Adrenal gland (tissue), 5 donors: ENCODE data around the gene ZNF655.

Experiments used
- POLR2A ChIP-seq, 2 donors: fragments of 450-650 bp; IDR thresholded peaks; one replicate each; pipeline ENCODE4 v1.6.1; 2017; ENCODE audit warnings: antibody characterized with exemption in 2 of 2, mild to moderate bottlenecking in 2 of 2, moderate library complexity in 1 of 2
- TF ChIP-seq, protein P1 (sequence below), 6 experiments: fragments of 450-650 bp in 4 of 6; fragments of 200-600 bp in 2 of 6; sonication (generic) in 1 of 6; IDR thresholded peaks; 1 replicate in 5 of 6; 2 replicates in 1 of 6; pipeline versions ENCODE4 v1.5.1 to v1.8.0; 2016 to 2021; ENCODE audit warnings: antibody characterized with exemption in 6 of 6, mild to moderate bottlenecking in 2 of 6, moderate library complexity in 1 of 6
- donor health status: DM: no; HTN: no; CAD: no.

- TF ChIP-seq, protein P1, sequence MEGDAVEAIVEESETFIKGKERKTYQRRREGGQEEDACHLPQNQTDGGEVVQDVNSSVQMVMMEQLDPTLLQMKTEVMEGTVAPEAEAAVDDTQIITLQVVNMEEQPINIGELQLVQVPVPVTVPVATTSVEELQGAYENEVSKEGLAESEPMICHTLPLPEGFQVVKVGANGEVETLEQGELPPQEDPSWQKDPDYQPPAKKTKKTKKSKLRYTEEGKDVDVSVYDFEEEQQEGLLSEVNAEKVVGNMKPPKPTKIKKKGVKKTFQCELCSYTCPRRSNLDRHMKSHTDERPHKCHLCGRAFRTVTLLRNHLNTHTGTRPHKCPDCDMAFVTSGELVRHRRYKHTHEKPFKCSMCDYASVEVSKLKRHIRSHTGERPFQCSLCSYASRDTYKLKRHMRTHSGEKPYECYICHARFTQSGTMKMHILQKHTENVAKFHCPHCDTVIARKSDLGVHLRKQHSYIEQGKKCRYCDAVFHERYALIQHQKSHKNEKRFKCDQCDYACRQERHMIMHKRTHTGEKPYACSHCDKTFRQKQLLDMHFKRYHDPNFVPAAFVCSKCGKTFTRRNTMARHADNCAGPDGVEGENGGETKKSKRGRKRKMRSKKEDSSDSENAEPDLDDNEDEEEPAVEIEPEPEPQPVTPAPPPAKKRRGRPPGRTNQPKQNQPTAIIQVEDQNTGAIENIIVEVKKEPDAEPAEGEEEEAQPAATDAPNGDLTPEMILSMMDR (IDR thresholded peaks at IDR 0.05): no peak
- no peak for TF ChIP-seq POLR2A (IDR thresholded peaks at IDR 0.05)
Observed at GRCh38 chr7:99615989-99616358, 57.5 kb downstream of the ZNF655 start.
